Stimulated activated CD8-positive, alpha-beta memory T cell treated with anti-CD3 and anti-CD28 coated beads, Interleukin-7, amount 100 ng/mL, for 48 hours (primary cell): ENCODE data around the gene CEBPE.
"Not testable (repeated sequence)": the region's sequence is repeated elsewhere in the genome, so short reads cannot be mapped to it uniquely, and the experiment has no call there.

Source experiments
- DNase-seq, 2 donors: peaks; one replicate each; pipeline ENCODE4 v3.0.0-alpha.2; 2020; ENCODE audit warnings: low read depth in 1 of 2; ENCODE audit errors: extremely low read depth in 1 of 2

Gene CEBPE

GRCh38 chr14:23123419-23123818 is 4.4 kb upstream of the CEBPE start:
- no peak for DNase-seq

DNA sequence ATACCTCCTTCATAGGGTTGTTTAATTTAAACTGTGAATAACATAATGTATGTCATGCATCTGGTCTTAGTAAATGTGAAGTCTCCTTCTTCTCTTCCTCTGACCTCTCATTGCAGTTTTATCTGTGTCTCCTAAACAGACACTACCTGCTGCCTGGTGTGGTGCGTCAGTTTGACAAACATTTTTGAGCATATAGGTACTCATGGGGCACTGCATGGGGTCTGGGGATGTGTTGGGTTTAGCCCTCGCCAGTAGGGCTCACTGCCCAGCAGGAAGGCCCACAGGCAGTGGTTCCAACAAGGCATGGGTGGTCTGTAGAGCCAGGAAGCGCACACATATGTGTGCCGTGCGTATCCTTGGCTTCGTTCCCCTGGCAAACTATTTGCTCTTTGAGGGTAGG is 3.0 kb upstream of the CEBPE start:
- DNase-seq = no peak

- no peak for DNase-seq
These were observed 2.3 kb upstream of the CEBPE start for GRCh38 chr14:23121361-23121771.

DNA sequence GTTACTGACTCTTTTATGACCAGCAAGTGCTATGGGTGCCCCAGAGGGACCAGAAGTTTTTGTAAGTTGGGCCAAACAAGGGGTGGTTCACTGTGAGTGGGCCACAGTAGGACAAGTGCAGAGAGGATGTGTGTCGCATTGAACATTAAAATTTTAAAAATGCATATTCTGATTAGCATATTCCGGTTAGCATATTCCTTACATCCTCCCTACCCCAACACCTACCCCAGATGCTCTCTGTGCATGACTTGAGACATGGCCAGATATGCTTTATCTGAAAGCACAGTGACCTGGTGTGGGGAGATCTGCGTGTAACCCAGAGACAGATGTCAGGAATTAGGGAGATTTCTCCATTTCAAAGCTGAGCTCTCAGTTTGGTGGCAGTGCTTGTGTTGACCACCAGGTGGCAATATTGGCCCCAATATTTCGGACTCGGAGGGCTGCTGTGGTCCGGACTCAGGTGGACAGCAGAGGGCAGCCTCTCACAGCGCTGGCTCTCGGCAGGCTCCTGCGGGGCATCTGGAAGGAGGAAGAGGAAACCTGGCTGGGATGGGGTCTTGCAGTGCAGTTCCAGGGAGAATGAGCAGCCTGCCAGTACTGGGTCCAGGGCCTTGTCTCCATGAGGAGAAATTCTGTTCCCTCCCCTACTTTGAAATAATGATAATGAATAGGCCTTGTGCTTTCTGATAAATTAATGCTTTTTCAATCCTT is 1.6 kb upstream of the CEBPE start:
- peak; percentile 58 to 76 for DNase-seq

DNA sequence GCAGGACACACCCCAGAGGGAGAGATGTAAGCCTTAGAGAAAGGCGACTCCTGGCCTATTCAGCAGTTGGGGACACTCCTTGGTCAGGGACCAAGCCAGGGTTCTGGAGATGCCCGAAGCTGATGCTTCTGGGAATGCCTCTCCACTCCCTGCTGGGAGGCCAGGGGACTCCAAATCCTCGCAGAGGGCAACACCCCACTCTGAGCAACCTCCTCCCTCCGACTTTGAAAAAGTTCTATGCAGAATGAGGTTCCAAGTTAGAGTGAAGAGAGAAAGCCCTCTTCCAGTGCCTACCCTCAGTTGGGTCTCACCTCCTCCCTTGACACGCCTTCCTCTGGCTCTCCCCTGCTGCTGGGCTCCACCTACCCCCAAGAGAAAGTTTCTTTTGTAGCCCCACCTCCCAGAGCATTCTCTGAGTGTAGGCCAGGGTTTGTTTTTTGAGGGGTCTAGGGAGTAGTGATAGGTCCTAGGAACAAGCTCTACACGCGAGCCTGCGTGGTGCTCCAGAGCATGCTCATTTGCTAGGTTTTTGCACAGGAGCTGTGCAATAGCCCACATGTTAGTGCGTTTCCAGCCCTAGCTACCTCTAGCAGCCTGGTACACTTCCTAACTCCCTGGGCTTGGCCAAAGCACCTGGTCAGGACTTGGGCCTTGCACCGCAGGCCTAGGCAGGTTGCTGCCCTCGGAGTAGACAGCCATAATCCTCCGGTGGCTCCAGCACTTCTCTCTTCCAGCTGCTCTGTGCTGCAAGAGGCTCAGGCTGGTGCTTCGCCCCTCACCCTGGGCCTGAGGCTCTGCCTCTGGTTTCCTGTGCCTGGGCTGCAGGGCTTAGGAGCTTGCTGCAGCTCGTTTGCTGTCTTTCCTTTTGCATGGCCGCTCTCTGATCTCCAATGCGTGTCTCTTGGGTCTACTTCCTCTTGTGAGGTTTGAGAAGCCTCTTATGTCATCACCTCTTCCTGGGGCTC is 590 bp upstream of the CEBPE start:
- DNase-seq = no peak

GRCh38 chr14:23117371-23118020 is 1.6 kb downstream of the CEBPE start:
- no peak for DNase-seq

DNA sequence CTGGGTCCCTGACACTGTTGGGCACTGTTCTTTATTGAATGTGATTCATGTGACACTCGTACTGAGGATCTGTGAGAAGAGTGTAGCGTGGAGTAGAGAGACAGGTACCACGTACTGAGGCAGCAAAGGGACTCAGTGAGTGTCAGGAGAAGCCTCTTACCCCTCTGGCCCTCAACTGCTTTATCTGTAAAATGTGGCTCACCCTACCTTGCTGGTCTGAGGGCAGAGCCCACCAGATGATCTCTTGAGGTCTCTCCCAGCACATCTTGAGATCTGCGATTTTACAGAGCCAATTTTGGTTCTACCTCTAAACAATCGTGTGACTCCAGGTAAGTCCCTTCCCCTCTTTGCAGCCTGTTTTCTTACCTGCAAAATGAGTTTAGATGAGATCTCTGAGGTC is 3.1 kb downstream of the CEBPE start:
- no peak for DNase-seq

GRCh38 chr14:23115039-23115731 is 3.9 kb downstream of the CEBPE start:
- no peak for DNase-seq

DNA sequence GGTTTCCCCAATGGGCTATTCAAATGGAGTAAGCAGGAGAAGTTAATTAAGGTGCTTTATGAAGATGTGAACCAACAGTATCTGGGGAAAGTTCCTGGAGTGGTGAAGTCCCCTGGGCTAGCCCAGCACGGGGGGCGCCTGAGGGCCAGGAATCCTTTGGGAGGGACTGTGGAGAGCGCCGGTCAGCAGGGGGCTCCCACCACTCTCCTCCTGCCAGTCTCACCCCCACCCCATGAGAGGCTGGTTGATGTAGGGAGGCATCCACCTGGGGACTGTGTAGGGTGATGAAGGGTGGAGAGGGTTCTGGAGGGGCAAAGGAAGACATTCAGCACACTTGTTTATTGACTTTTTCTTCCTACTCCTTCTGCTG is 4.4 kb downstream of the CEBPE start:
- DNase-seq = no peak

- DNase-seq = no peak
These were observed 5.0 kb downstream of the CEBPE start for GRCh38 chr14:23114120-23114458.

- DNase-seq = no peak
These were observed 5.5 kb downstream of the CEBPE start for GRCh38 chr14:23113431-23114119.

- DNase-seq = no peak
These were observed 6.5 kb downstream of the CEBPE start for GRCh38 chr14:23112359-23113178.

DNA sequence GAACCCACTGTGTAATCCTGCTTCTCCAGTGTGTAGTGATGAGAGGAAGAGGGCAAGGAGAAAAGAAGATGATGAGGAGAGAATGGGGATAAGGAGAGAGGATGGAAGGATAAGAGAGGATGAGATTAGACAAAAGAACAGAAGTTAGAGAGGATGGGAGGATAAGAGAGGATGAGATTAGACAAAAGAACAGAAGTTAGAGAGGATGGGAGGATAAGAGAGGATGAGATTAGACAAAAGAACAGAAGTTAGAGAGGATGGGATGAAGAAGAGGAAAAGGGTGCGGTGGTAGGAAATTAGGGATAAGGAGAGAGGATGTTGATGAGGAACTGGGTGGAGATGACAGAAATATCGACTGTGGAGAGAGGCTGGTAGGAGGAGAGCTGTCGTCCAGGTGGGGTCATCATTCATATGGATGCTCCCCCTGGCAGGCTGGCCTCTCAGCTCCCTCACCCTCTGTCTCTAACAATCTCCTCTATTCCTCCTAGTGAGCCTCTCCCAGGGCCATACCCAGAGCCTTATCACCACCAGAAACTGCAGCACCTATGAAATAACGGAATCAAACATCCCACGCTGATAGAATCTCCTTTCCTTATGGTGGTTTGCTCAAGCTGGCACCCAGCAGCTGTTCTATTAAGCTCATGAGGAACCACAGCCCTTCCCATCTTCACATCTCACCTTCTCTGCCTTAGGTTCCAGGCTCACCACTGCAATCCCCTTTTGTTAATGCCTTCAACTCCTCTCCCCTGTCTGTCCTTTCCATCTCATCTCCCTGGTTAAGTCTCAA is 8.3 kb downstream of the CEBPE start:
- DNase-seq = no peak

- no peak for DNase-seq
These were observed 9.3 kb downstream of the CEBPE start for GRCh38 chr14:23109769-23110168.

DNA sequence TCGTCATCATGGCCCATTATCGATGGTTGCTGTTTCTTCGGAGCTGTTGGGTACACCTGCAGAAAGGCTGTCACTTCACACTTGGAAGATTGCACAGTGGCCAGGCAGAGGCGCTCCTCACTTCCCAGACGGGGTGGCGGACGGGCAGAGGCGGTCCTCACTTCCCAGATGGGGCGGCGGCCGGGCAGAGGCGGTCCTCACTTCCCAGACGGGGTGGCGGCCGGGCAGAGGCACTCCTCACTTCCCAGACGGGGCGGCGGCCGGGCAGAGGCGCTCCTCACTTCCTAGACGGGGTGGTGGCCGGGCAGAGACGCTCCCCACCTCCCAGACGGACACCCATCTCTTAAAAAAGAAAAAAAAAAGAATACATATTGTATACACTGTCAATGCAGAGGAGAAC is 10.9 kb downstream of the CEBPE start:
- not testable (repeated sequence) for DNase-seq

DNA sequence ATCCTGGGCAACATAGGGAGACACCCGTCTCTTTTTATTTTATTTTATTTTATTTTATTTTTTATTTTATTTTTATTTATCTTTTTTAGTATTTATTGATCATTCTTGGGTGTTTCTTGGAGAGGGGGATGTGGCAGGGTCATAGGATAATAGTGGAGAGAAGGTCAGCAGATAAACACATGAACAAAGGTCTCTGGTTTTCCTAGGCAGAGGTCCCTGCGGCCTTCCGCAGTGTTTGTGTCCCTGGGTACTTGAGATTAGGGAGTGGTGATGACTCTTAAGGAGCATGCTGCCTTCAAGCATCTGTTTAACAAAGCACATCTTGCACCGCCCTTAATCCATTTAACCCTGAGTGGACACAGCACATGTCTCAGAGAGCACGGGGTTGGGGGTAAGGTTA is 11.4 kb downstream of the CEBPE start:
- DNase-seq = not testable (repeated sequence)

GRCh38 chr14:23106747-23107045 is 12.4 kb downstream of the CEBPE start:
- no peak for DNase-seq

DNA sequence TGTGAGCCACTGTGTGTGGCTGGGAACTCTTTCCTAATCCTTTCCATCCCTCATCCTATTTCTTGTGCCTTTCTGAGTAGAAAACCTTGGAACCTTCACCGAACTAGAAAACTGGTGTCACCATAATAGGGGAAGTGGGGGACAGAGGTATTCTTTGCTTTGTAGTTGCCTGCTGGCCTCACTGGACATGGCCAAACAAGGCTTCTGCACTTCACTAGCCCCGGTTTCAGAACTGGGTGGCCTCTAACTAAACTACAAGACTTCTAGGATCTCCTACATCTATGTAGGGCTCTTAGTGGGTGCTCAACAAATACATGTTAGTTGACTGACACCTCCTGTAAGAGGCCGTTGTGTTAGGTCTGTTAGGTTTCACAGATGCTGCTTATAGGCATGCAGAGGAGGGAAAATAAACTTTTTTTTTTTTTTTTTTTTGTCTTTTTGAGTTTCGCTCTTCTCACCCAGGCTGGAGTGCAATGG is 13.7 kb downstream of the CEBPE start:
- DNase-seq = no peak
